ENCODE data around the gene TMEM147. TPM values are rescaled to one million over a fixed set of nuclear protein-coding genes. Genes with fewer than 3 reads are reported as not detected.

The TMEM147 gene
- total RNA-seq, 1 experiment from 2014 or later = 157 TPM

GRCh38 chr19:35571406-35571965 is 26.1 kb downstream of the TMEM147 start:
- no peaks in the 10 kb centered on the region for H3K4me1 ChIP-seq (ENCODE audit: control insufficient read depth, insufficient read depth, low read length)
- ChIA-PET CTCF (no interaction called here), POLR2A (no interaction called here)
- DNase-seq (ENCODE audit: low read depth, low spot score) = no peak
- H3K9me3 ChIP-seq (ENCODE audit: control insufficient read depth, insufficient read depth, low read depth, low read length) = 0 out of 2 replicates have a peak, but pooled peaks cover 6% of the 10 kb centered on the region
- ATAC-seq = no peak
- no peak overlapping the region for H3K27ac ChIP-seq (ENCODE audit: low read length)
- in situ Hi-C loops (cut with HindIII; ENCODE audit: low pct_unique_long_range_greater_than_20kb, low sequenced_read_pairs) = no loop called here
- H3K27me3 ChIP-seq (ENCODE audit: control insufficient read depth, insufficient read depth, low read length) = no peaks in the 10 kb centered on the region
- intact Hi-C loops (cut with micrococcal nuclease; ENCODE audit: unreplicated experiment) = no loop called here
- H3K36me3 ChIP-seq (ENCODE audit: control insufficient read depth, insufficient read depth, low read length) = no peaks in the 10 kb centered on the region
- no peak overlapping the region for H3K4me3 ChIP-seq (ENCODE audit: low read depth in 2 of 2, low read length in 2 of 2)
- TF ChIP-seq TCF7L2 (IDR thresholded peaks at IDR 0.05; ENCODE audit: low read depth, low read length) = no peak
- BruUV-seq (replicated peaks) = no TSS peak

GRCh38 chr19:35577918-35578317 is 32.5 kb downstream of the TMEM147 start:
- ChIA-PET POLR2A (no interaction called here), CTCF (no interaction called here)
- BruUV-seq (replicated peaks) = no TSS peak
- Histone ChIP-seq H3K36me3 (ENCODE audit: control insufficient read depth, insufficient read depth, low read length) (no peaks in the 10 kb centered on the region), H3K27ac (ENCODE audit: low read length) (no peak overlapping the region), H3K4me1 (ENCODE audit: control insufficient read depth, insufficient read depth, low read length) (no peaks in the 10 kb centered on the region), H3K4me3 (ENCODE audit: low read depth in 2 of 2, low read length in 2 of 2) (no peak overlapping the region), H3K27me3 (ENCODE audit: control insufficient read depth, insufficient read depth, low read length) (0 out of 2 replicates have a peak, but pooled peaks cover 3% of the 10 kb centered on the region), H3K9me3 (ENCODE audit: control insufficient read depth, insufficient read depth, low read depth, low read length) (0 out of 2 replicates have a peak, but pooled peaks cover 7% of the 10 kb centered on the region)
- in situ Hi-C loops (cut with HindIII; ENCODE audit: low pct_unique_long_range_greater_than_20kb, low sequenced_read_pairs) (no loop called here), intact Hi-C loops (cut with micrococcal nuclease; ENCODE audit: unreplicated experiment) (no loop called here)
- DNase-seq (ENCODE audit: low read depth, low spot score) (no peak), ATAC-seq (no peak)
- TF ChIP-seq SIN3A (IDR thresholded peaks at IDR 0.05; ENCODE audit: borderline replicate concordance, insufficient read depth, low read depth, low read length) (no peak), TCF7L2 (IDR thresholded peaks at IDR 0.05; ENCODE audit: low read depth, low read length) (no peak), CTCF (IDR thresholded peaks at IDR 0.05) (no peak), REST (IDR thresholded peaks at IDR 0.05; ENCODE audit: insufficient read depth in 1 of 2, low read depth in 2 of 2, low read length in 1 of 2) (no peak), POLR2AphosphoS5 (IDR thresholded peaks at IDR 0.05; ENCODE audit: low read depth, low read length) (no peak)

GRCh38 chr19:35578707-35579106 is 33.3 kb downstream of the TMEM147 start:
- TF ChIP-seq TCF7L2 (IDR thresholded peaks at IDR 0.05; ENCODE audit: low read depth, low read length) (no peak), POLR2AphosphoS5 (IDR thresholded peaks at IDR 0.05; ENCODE audit: low read depth, low read length) (no peak), REST (IDR thresholded peaks at IDR 0.05; ENCODE audit: insufficient read depth in 1 of 2, low read depth in 2 of 2, low read length in 1 of 2) (no peak), CTCF (IDR thresholded peaks at IDR 0.05) (no peak), SIN3A (IDR thresholded peaks at IDR 0.05; ENCODE audit: borderline replicate concordance, insufficient read depth, low read depth, low read length) (no peak)
- DNase-seq (ENCODE audit: low read depth, low spot score) (no peak), ATAC-seq (no peak)
- CTCF ChIA-PET = no interaction called here
- Histone ChIP-seq H3K4me1 (ENCODE audit: control insufficient read depth, insufficient read depth, low read length) (no peaks in the 10 kb centered on the region), H3K27me3 (ENCODE audit: control insufficient read depth, insufficient read depth, low read length) (0 out of 2 replicates have a peak, but pooled peaks cover 3% of the 10 kb centered on the region), H3K9me3 (ENCODE audit: control insufficient read depth, insufficient read depth, low read depth, low read length) (0 out of 2 replicates have a peak, but pooled peaks cover 7% of the 10 kb centered on the region), H3K4me3 (ENCODE audit: low read depth in 2 of 2, low read length in 2 of 2) (no peak overlapping the region), H3K36me3 (ENCODE audit: control insufficient read depth, insufficient read depth, low read length) (no peaks in the 10 kb centered on the region), H3K27ac (ENCODE audit: low read length) (no peak overlapping the region)
- intact Hi-C loops (cut with micrococcal nuclease; ENCODE audit: unreplicated experiment) = no loop called here
- in situ Hi-C loops (cut with HindIII; ENCODE audit: low pct_unique_long_range_greater_than_20kb, low sequenced_read_pairs) = no loop called here
- POLR2A ChIA-PET = no interaction called here
- no TSS peak for BruUV-seq (replicated peaks)

Data from Panc1 (cell line).